GM13976 (cell line): ENCODE data around the gene HBZ.
"Not testable (repeated sequence)": the region's sequence is repeated elsewhere in the genome, so short reads cannot be mapped to it uniquely, and the experiment has no call there.

Source experiments
- DNase-seq: peaks from one replicate; pipeline ENCODE4 v3.0.0; 2012; ENCODE audit warnings: low spot score
- CTCF ChIP-seq: IDR thresholded peaks from 2 replicates; pipeline ENCODE4 v1.5.1; 2012; ENCODE audit warnings: borderline replicate concordance, mild to moderate bottlenecking; ENCODE audit not compliant: insufficient read depth; ENCODE audit errors: extremely low read depth, missing control alignments, control extremely low read depth
- in situ Hi-C: fragments of 300-500 bp; cut with MboI; formaldehyde crosslinking; loops from one replicate; pipeline ENCODE4 v1.12.0; 2022; ENCODE audit warnings: low sequenced_read_pairs, mixed read lengths, inconsistent platforms; ENCODE audit not compliant: unreplicated experiment

Gene HBZ

GRCh38 chr16:165539-166374 is 13.3 kb downstream of the HBZ start, which contains the start of gene HBM:
Gene HBM, plus strand, starts transcription at chr16:165978. Its CDS starts 20 bp downstream, at chr16:165998.
- TF ChIP-seq CTCF = no peak
- in situ Hi-C loops = no loop called here
- no peak for DNase-seq

GRCh38 chr16:166375-167121 is 14.1 kb downstream of the HBZ start:
- in situ Hi-C loops = no loop called here
- no peak for TF ChIP-seq CTCF
- no peak for DNase-seq

- TF ChIP-seq CTCF = no peak
- in situ Hi-C loops = no loop called here
- no peak for DNase-seq
Observed at GRCh38 chr16:167122-167690, 14.8 kb downstream of the HBZ start.

GRCh38 chr16:168424-168823 is 16.0 kb downstream of the HBZ start:
- DNase-seq = no peak

GRCh38 chr16:169014-169413 is 16.6 kb downstream of the HBZ start:
- no peak for TF ChIP-seq CTCF
- in situ Hi-C loops = no loop called here

More at GRCh38 chr16:168424-168823, 16.0 kb downstream of the HBZ start:
- no peak for TF ChIP-seq CTCF
- in situ Hi-C loops = no loop called here

GRCh38 chr16:170088-170507 is 17.7 kb downstream of the HBZ start:
- in situ Hi-C loops, DNase-seq: not testable (repeated sequence)

More at GRCh38 chr16:169014-169413, 16.6 kb downstream of the HBZ start:
- DNase-seq = no peak
